Measurements from ENCODE around the gene TFDP1. TPM values are rescaled to one million over a fixed set of nuclear protein-coding genes. Genes with fewer than 3 reads are reported as not detected.

The TFDP1 gene
- total and polyA plus RNA-seq, 10 donors: 21.7 to 91.7 (median 51.7) TPM

- peak; percentile 57 for DNase-seq
- Histone ChIP-seq H3K27me3 (replicated peaks in 1 of 7) (no peaks in the 10 kb centered on the region), H3K4me1 (peaks cover 0 to 13% (median 0%) of the 10 kb centered on the region in 6 donors), H3K9me3 (no peaks in the 10 kb centered on the region), H3K27ac (no peak overlapping the region), H3K36me3 (peaks cover 0 to 97% (median 48%) of the 10 kb centered on the region in 6 donors), H3K4me3 (no peak overlapping the region)
- no peak for TF ChIP-seq CTCF (IDR thresholded peaks at IDR 0.05 in 8 of 11, conservative IDR thresholded peaks at IDR 0.05 in 3 of 11)
- TF ChIP-seq POLR2A (IDR thresholded peaks at IDR 0.05): no peak
- TF ChIP-seq POLR2AphosphoS5 (IDR thresholded peaks at IDR 0.05): no peak
- intact Hi-C loops (cut with DNase I; ENCODE audit: low total_unique reads): no loop called here
- 73 to 91% (median 87%) methylated on average over 3 to 6 of the region's 6 CpGs for WGBS, 5 donors
These were observed 46.3 kb downstream of the TFDP1 start for GRCh38 chr13:113630804-113631203.

- H3K27ac ChIP-seq: no peak overlapping the region
- H3K4me1 ChIP-seq: peaks cover 0 to 9% (median 0%) of the 10 kb centered on the region in 6 donors
- H3K9me3 ChIP-seq: no peaks in the 10 kb centered on the region
- H3K4me3 ChIP-seq: no peak overlapping the region
- H3K36me3 ChIP-seq: peaks cover 0 to 100% (median 55%) of the 10 kb centered on the region in 6 donors
- no peaks in the 10 kb centered on the region for H3K27me3 ChIP-seq (replicated peaks in 1 of 7)
- no peak for TF ChIP-seq CTCF (IDR thresholded peaks at IDR 0.05 in 8 of 11, conservative IDR thresholded peaks at IDR 0.05 in 3 of 11)
- no peak for TF ChIP-seq POLR2AphosphoS5 (IDR thresholded peaks at IDR 0.05)
- no peak for TF ChIP-seq POLR2A (IDR thresholded peaks at IDR 0.05)
- intact Hi-C loops (cut with DNase I; ENCODE audit: low total_unique reads): no loop called here
- WGBS, 5 donors: 92 to 97% (median 96%) methylated on average over 42 of the region's 42 CpGs
- DNase-seq: peak; percentile 59
These were observed 47.0 kb downstream of the TFDP1 start for GRCh38 chr13:113631341-113632095.

GRCh38 chr13:113632706-113633484, 48.3 kb downstream of the TFDP1 start:
- no peak overlapping the region for H3K27ac ChIP-seq
- 90 to 95% (median 94%) methylated on average over 33 to 38 of the region's 38 CpGs for WGBS, 5 donors
- H3K4me1 ChIP-seq: no peaks in the 10 kb centered on the region
- no peaks in the 10 kb centered on the region for H3K9me3 ChIP-seq
- H3K4me3 ChIP-seq: no peak overlapping the region
- peak; percentile 41 for DNase-seq
- TF ChIP-seq POLR2A (IDR thresholded peaks at IDR 0.05): no peak
- no peak for TF ChIP-seq POLR2AphosphoS5 (IDR thresholded peaks at IDR 0.05)
- TF ChIP-seq CTCF (IDR thresholded peaks at IDR 0.05 in 8 of 11, conservative IDR thresholded peaks at IDR 0.05 in 3 of 11): no peak
- H3K27me3 ChIP-seq (replicated peaks in 1 of 7): no peaks in the 10 kb centered on the region
- peaks cover 4 to 100% (median 66%) of the 10 kb centered on the region in 6 donors for H3K36me3 ChIP-seq
- intact Hi-C loops (cut with DNase I; ENCODE audit: low total_unique reads): no loop called here

GRCh38 chr13:113633485-113633873, 48.9 kb downstream of the TFDP1 start:
- Histone ChIP-seq H3K4me3 (no peak overlapping the region), H3K27ac (no peak overlapping the region), H3K27me3 (replicated peaks in 1 of 7) (no peaks in the 10 kb centered on the region), H3K9me3 (no peaks in the 10 kb centered on the region), H3K4me1 (no peaks in the 10 kb centered on the region), H3K36me3 (peaks cover 7 to 100% (median 72%) of the 10 kb centered on the region in 6 donors)
- intact Hi-C loops (cut with DNase I; ENCODE audit: low total_unique reads): no loop called here
- TF ChIP-seq POLR2A (IDR thresholded peaks at IDR 0.05) (no peak), POLR2AphosphoS5 (IDR thresholded peaks at IDR 0.05) (no peak), CTCF (IDR thresholded peaks at IDR 0.05 in 8 of 11, conservative IDR thresholded peaks at IDR 0.05 in 3 of 11) (no peak)
- peak; percentile 59 for DNase-seq
- WGBS, 5 donors: 96 to 98% (median 98%) methylated on average over 13 to 18 of the region's 18 CpGs

Measured in spleen (tissue), 11 donors.